ENCODE results near the gene POU5F2.

The POU5F2 gene

GRCh38 chr5:93715761-93716160 is 25.6 kb downstream of the POU5F2 start:
- no peak for DNase-seq

GRCh38 chr5:93715327-93715726 is 26.1 kb downstream of the POU5F2 start:
- DNase-seq = no peak

GRCh38 chr5:93708442-93708841 is 33.0 kb downstream of the POU5F2 start:
- DNase-seq = no peak

- DNase-seq = no peak
These were observed 35.5 kb downstream of the POU5F2 start for GRCh38 chr5:93705896-93706295.

GRCh38 chr5:93704996-93705395 is 36.4 kb downstream of the POU5F2 start:
- DNase-seq = no peak

- no peak for DNase-seq
These were observed 49.4 kb downstream of the POU5F2 start for GRCh38 chr5:93691997-93692396.

Measured in central memory CD4-positive, alpha-beta T cell (primary cell).